ENCODE data around the gene CDC25A. TPM values are rescaled to one million over a fixed set of nuclear protein-coding genes. Genes with fewer than 3 reads are reported as not detected.

CDC25A gene
- total and polyA plus RNA-seq, 12 donors, result 0.57 to 23.6 (median 1.3) TPM

DNA sequence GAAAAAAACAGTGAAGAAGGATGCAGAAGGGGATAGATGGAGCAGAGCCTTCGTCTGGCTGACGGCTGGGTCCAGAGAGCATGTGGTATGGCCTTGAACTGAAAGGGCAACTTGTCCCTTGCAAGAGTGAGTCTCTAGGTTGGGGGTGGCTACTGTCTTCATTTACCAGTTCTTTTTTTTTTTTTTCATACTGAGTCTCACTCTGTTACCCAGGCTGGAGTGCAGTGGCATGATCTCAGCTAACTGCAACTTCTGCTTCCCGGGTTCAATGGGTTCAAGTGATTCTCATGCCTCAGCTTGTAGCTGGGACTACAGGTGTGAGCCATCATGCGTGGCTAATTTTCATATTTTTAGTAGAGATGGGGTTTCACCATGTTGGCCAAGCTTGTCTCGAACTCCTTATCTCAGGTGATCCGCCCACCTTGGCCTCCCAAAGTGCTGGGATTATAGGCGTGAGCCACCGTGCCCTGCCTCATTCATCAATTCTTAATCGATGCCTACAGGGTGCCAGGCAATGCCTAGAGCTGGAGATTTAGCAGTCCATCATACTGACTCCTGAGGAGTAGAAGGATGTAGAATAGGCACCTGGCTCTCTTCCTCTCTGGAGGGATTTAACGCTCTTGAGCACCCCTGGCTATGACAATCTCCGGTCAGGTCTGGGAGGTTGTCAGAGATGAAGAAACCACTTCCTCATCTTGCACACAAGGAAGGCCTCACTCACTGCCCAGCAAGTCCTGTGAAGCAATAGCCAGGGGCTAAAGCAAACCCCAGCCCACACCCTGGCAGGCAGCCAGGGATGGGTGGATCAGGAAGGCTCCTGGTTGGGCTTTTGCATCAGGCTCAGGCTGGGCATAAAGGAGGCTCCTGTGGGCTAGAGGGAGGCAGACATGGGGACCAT lies 34.6 kb upstream of the CDC25A start, which contains the start of gene CAMP:
Gene CAMP, plus strand, starts transcription at position 880 of the 898 bp plus-strand sequence. Its CDS starts 17 bp downstream, at position 897.
- Histone ChIP-seq H3K36me3 (replicated peaks in 1 of 2) (no peaks in the 10 kb centered on the region), H3K27ac (no peak within 1 kb of the TSS), H3K4me3 (no peak within 1 kb of the TSS), H3K27me3 (no peaks in the 10 kb centered on the region), H3K9me3 (replicated peaks in 1 of 3) (no peaks in the 10 kb centered on the region), H3K4me1 (replicated peaks in 1 of 2) (peaks cover 1 to 6% of the 10 kb centered on the region in 2 donors)
- peak; percentile 42 to 82 (median 70) for DNase-seq
- intact Hi-C loops (cut with DNase I), result no loop called here
- WGBS, 4 donors, result 78 to 83% (median 83%) methylated on average over 11 of the region's 11 CpGs
- TF ChIP-seq POLR2A (IDR thresholded peaks at IDR 0.05), result no peak
- TF ChIP-seq, protein P1, sequence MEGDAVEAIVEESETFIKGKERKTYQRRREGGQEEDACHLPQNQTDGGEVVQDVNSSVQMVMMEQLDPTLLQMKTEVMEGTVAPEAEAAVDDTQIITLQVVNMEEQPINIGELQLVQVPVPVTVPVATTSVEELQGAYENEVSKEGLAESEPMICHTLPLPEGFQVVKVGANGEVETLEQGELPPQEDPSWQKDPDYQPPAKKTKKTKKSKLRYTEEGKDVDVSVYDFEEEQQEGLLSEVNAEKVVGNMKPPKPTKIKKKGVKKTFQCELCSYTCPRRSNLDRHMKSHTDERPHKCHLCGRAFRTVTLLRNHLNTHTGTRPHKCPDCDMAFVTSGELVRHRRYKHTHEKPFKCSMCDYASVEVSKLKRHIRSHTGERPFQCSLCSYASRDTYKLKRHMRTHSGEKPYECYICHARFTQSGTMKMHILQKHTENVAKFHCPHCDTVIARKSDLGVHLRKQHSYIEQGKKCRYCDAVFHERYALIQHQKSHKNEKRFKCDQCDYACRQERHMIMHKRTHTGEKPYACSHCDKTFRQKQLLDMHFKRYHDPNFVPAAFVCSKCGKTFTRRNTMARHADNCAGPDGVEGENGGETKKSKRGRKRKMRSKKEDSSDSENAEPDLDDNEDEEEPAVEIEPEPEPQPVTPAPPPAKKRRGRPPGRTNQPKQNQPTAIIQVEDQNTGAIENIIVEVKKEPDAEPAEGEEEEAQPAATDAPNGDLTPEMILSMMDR (IDR thresholded peaks at IDR 0.05), result no peak

GRCh38 chr3:48220746-48221145 lies 32.5 kb upstream of the CDC25A start:
- intact Hi-C loops (cut with DNase I), result no loop called here
- WGBS, 4 donors, result 86 to 92% (median 89%) methylated on average over 2 to 9 of the region's 9 CpGs
- H3K36me3 ChIP-seq (replicated peaks in 1 of 2), result no peaks in the 10 kb centered on the region
- H3K9me3 ChIP-seq (replicated peaks in 1 of 3), result no peaks in the 10 kb centered on the region
- TF ChIP-seq POLR2A (IDR thresholded peaks at IDR 0.05), result no peak
- TF ChIP-seq, protein P1 (IDR thresholded peaks at IDR 0.05), result no peak
- H3K4me3 ChIP-seq, result no peak overlapping the region
- H3K27ac ChIP-seq, result no peak overlapping the region
- no peaks in the 10 kb centered on the region for H3K27me3 ChIP-seq
- H3K4me1 ChIP-seq (replicated peaks in 1 of 2), result peaks cover 21 to 24% of the 10 kb centered on the region in 2 donors
- DNase-seq, result no peak

- intact Hi-C loops (cut with DNase I), result no loop called here
- Histone ChIP-seq H3K27ac (no peak overlapping the region), H3K27me3 (no peaks in the 10 kb centered on the region), H3K4me1 (replicated peaks in 1 of 2) (peaks cover 30 to 36% of the 10 kb centered on the region in 2 donors), H3K36me3 (replicated peaks in 1 of 2) (no peaks in the 10 kb centered on the region), H3K9me3 (replicated peaks in 1 of 3) (no peaks in the 10 kb centered on the region), H3K4me3 (no peak overlapping the region)
- TF ChIP-seq POLR2A (IDR thresholded peaks at IDR 0.05), result no peak
- TF ChIP-seq, protein P1 (IDR thresholded peaks at IDR 0.05), result no peak
- WGBS, 4 donors, result 56 to 64% (median 59%) methylated on average over 2 to 3 of the region's 3 CpGs
- DNase-seq, result peak in 5 of 7 donors; percentile 49 to 64 (median 61)
Observed at GRCh38 chr3:48219543-48219942, 31.3 kb upstream of the CDC25A start.

DNA sequence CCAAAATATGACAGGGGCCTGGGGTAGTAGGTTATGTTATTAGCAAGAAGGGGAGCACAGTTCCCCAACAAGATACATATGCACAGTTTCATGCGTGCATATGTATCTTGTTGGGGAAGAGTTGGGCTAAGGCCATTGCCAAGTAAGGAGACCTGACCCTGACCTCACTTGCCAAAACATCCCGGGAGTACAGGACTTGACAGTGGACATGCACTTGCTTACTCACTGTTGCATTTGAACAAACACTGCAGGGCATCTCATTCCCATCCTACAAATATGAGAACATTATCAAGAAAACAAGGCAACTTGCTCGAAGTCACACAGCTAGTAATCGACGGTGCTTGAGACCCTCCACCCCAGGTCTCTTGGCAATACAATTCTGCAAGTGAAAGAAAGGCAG lies 30.3 kb upstream of the CDC25A start:
- no peak overlapping the region for H3K4me3 ChIP-seq
- peak in 2 of 7 donors; percentile 29 to 33 for DNase-seq
- intact Hi-C loops (cut with DNase I), result no loop called here
- no peak for TF ChIP-seq POLR2A (IDR thresholded peaks at IDR 0.05)
- TF ChIP-seq, protein P1 (IDR thresholded peaks at IDR 0.05), result no peak
- H3K9me3 ChIP-seq (replicated peaks in 1 of 3), result no peaks in the 10 kb centered on the region
- no peaks in the 10 kb centered on the region for H3K36me3 ChIP-seq (replicated peaks in 1 of 2)
- WGBS, 4 donors, result 75 to 78% (median 77%) methylated on average over 5 of the region's 5 CpGs
- H3K4me1 ChIP-seq (replicated peaks in 1 of 2), result peaks cover 30 to 36% of the 10 kb centered on the region in 2 donors
- no peaks in the 10 kb centered on the region for H3K27me3 ChIP-seq
- H3K27ac ChIP-seq, result no peak overlapping the region
